Cardiac muscle cell (in vitro differentiated cells and primary cell): Measurements from ENCODE around the gene LIN52. TPM values are rescaled to one million over a fixed set of nuclear protein-coding genes. Genes with fewer than 3 reads are reported as not detected.
A peak's percentile ranks its signal among the peaks of the same experiment; 100 is the strongest.

ENCODE experiments used
- DNase-seq, 2 donors: peaks; one replicate each; pipeline versions ENCODE4 v3.0.0 to v3.0.0-alpha.2; 2010 to 2017; ENCODE audit warnings: low read depth in 1 of 2, low spot score in 1 of 2
- H3K27ac ChIP-seq: fragments of 200-600 bp; sonication (generic); 2 replicates; pipeline ENCODE4 v1.5.1; 2016
- H3K27me3 ChIP-seq: fragments of 200-600 bp; sonication (generic); 2 replicates; pipeline ENCODE4 v1.6.0; 2016; ENCODE audit warnings: control low read depth
- H3K36me3 ChIP-seq: fragments of 200-600 bp; sonication (generic); 2 replicates; pipeline ENCODE4 v1.5.1; 2016; ENCODE audit warnings: control low read depth
- H3K4me1 ChIP-seq: fragments of 200-600 bp; sonication (generic); 2 replicates; pipeline ENCODE4 v1.8.1; 2017; ENCODE audit warnings: low read depth, mild to moderate bottlenecking, mixed run types
- H3K4me3 ChIP-seq: fragments of 200-600 bp; sonication (generic); 2 replicates; pipeline ENCODE4 v1.5.1; 2016; ENCODE audit warnings: mild to moderate bottlenecking
- H3K9me3 ChIP-seq: fragments of 200-600 bp; sonication (generic); 2 replicates; pipeline ENCODE4 v1.5.1; 2017; ENCODE audit warnings: low read depth, mild to moderate bottlenecking, control low read depth
- CTCF ChIP-seq: IDR thresholded peaks from 2 replicates; pipeline ENCODE4 v1.5.1; 2012; ENCODE audit warnings: low read depth, mild to moderate bottlenecking, low read length
- polyA plus RNA-seq: library from polyadenylated mRNA; unstranded; fragments of >200 nt; fragmentation: Nextera tagmentation; extraction: Ambion mirVana; gene quantifications from 2 replicates; pipeline ENCODE4 v1.2.1, GENCODE V29; 2016
- total RNA-seq: library from RNA; depleted of rRNA; stranded (reverse); fragments of >200 nt; gene quantifications from 2 replicates; pipeline ENCODE4 v1.2.3, GENCODE V29; 2016

Gene LIN52
- total and polyA plus RNA-seq, 2 experiments from 2014 or later = 8.1 to 12.6 TPM

GRCh38 chr14:74083784-74084276, 926 bp upstream of the LIN52 start:
- Histone ChIP-seq H3K9me3 (no peaks in the 10 kb centered on the region), H3K4me3 (peak overlapping the region; percentile 66), H3K4me1 (no peaks in the 10 kb centered on the region), H3K36me3 (no peaks in the 10 kb centered on the region), H3K27me3 (no peaks in the 10 kb centered on the region), H3K27ac (peak overlapping the region; percentile 90)
- no peak for TF ChIP-seq CTCF
- no peak for DNase-seq

GRCh38 chr14:74085047-74085637, 386 bp downstream of the LIN52 start:
- Histone ChIP-seq H3K4me3 (peak overlapping the region; percentile 83), H3K36me3 (no peaks in the 10 kb centered on the region), H3K27me3 (no peaks in the 10 kb centered on the region), H3K4me1 (no peaks in the 10 kb centered on the region), H3K27ac (peak overlapping the region; percentile 91), H3K9me3 (no peaks in the 10 kb centered on the region)
- TF ChIP-seq CTCF = no peak
- peak; percentile 21 to 36 for DNase-seq

- no peaks in the 10 kb centered on the region for H3K36me3 ChIP-seq
- no peak for DNase-seq
- H3K27ac ChIP-seq = peak overlapping the region; percentile 91
- H3K9me3 ChIP-seq = no peaks in the 10 kb centered on the region
- no peaks in the 10 kb centered on the region for H3K4me1 ChIP-seq
- no peaks in the 10 kb centered on the region for H3K27me3 ChIP-seq
- no peak for TF ChIP-seq CTCF
- peak overlapping the region; percentile 83 for H3K4me3 ChIP-seq
Measured at GRCh38 chr14:74085828-74086227, 1.1 kb downstream of the LIN52 start.

GRCh38 chr14:74089251-74090020, 4.7 kb downstream of the LIN52 start:
- Histone ChIP-seq H3K4me3 (no peak overlapping the region), H3K27ac (no peak overlapping the region), H3K27me3 (no peaks in the 10 kb centered on the region), H3K4me1 (no peaks in the 10 kb centered on the region), H3K36me3 (no peaks in the 10 kb centered on the region), H3K9me3 (no peaks in the 10 kb centered on the region)
- no peak for DNase-seq
- TF ChIP-seq CTCF = no peak

GRCh38 chr14:74105381-74105780, 20.6 kb downstream of the LIN52 start:
- Histone ChIP-seq H3K9me3 (no peaks in the 10 kb centered on the region), H3K4me3 (no peak overlapping the region), H3K27ac (no peak overlapping the region), H3K36me3 (peaks cover 2% of the 10 kb centered on the region), H3K27me3 (no peaks in the 10 kb centered on the region), H3K4me1 (no peaks in the 10 kb centered on the region)
- no peak for TF ChIP-seq CTCF
- no peak for DNase-seq
